Glutamatergic neuron (in vitro differentiated cells): ENCODE data around the gene C16orf78. TPM values are rescaled to one million over a fixed set of nuclear protein-coding genes. Genes with fewer than 3 reads are reported as not detected.

Experiments used
- DNase-seq: peaks from one replicate; pipeline ENCODE4 v3.0.0; 2022
- H3K27ac Mint-ChIP-seq: one replicate; pipeline ENCODE4 v1.8.0; 2020; ENCODE audit warnings: mild to moderate bottlenecking, mixed read lengths, inconsistent platforms; ENCODE audit not compliant: unreplicated experiment
- H3K27me3 Mint-ChIP-seq: one replicate; pipeline ENCODE4 v1.8.0; 2020; ENCODE audit warnings: mild to moderate bottlenecking, moderate library complexity, mixed read lengths, inconsistent platforms; ENCODE audit not compliant: unreplicated experiment
- H3K36me3 Mint-ChIP-seq: one replicate; pipeline ENCODE4 v1.8.0; 2020; ENCODE audit warnings: mild to moderate bottlenecking, mixed read lengths, inconsistent platforms; ENCODE audit not compliant: unreplicated experiment
- H3K4me1 Mint-ChIP-seq: one replicate; pipeline ENCODE4 v1.8.0; 2020; ENCODE audit warnings: mild to moderate bottlenecking, low read depth, mixed read lengths, inconsistent platforms; ENCODE audit not compliant: unreplicated experiment
- H3K4me3 Mint-ChIP-seq: one replicate; pipeline ENCODE4 v1.8.0; 2020; ENCODE audit warnings: mild to moderate bottlenecking, mixed read lengths, inconsistent platforms; ENCODE audit not compliant: unreplicated experiment
- H3K9me3 Mint-ChIP-seq: one replicate; pipeline ENCODE4 v1.8.0; 2020; ENCODE audit warnings: mild to moderate bottlenecking, moderate library complexity, mixed read lengths, inconsistent platforms; ENCODE audit not compliant: unreplicated experiment
- CTCF ChIP-seq: fragments of 200-600 bp; sonication (generic); IDR thresholded peaks from one replicate; pipeline ENCODE4 v1.5.0; 2021; ENCODE audit not compliant: partially characterized antibody, unreplicated experiment
- total RNA-seq: library from RNA; stranded (reverse); fragmentation: NEBNext Ultra II Directional; extraction: Animal tissue kit (Norgen Biotek cat#: 25700); gene quantifications from one replicate; pipeline ENCODE4 v1.2.1, GENCODE V29; 2021; ENCODE audit not compliant: unreplicated experiment

C16orf78 gene
- total RNA-seq, 1 donor from 2014 or later: not detected

- no peak for TF ChIP-seq CTCF
- no peak for DNase-seq
- H3K27me3 Mint-ChIP-seq: peaks cover 5% of the 10 kb centered on the region
- peaks cover 15% of the 10 kb centered on the region for H3K4me1 Mint-ChIP-seq
- peaks cover 10% of the 10 kb centered on the region for H3K9me3 Mint-ChIP-seq
- no peak overlapping the region for H3K27ac Mint-ChIP-seq
- no peak overlapping the region for H3K4me3 Mint-ChIP-seq
- H3K36me3 Mint-ChIP-seq: no peaks in the 10 kb centered on the region
Measured at GRCh38 chr16:49338611-49339265, 34.9 kb upstream of the C16orf78 start.

DNA sequence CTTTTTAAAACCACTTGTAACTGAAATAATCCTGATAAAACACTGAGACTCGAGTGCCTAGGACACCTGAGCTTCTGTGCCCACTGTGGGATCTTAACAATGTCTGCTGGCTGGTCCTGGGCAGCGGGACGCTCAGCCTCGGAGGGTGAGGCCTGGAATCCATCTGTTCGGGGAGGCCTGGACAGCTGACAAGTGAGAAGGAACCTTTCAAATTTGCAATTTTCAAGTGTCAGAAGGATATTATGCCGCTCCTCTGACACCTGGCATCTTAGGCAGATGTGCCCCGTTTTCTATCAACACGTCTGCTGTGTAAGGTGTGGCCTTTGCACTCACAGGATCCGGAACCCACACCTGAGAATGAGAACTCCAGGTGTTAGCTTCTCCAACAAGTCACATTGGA is 33.1 kb upstream of the C16orf78 start:
- no peak for DNase-seq
- Mint-ChIP-seq H3K4me1 (peaks cover 15% of the 10 kb centered on the region), H3K4me3 (no peak overlapping the region), H3K27me3 (peaks cover 4% of the 10 kb centered on the region), H3K9me3 (peaks cover 11% of the 10 kb centered on the region), H3K36me3 (no peaks in the 10 kb centered on the region), H3K27ac (no peak overlapping the region)
- no peak for TF ChIP-seq CTCF

- Mint-ChIP-seq H3K4me1 (peaks cover 15% of the 10 kb centered on the region), H3K27me3 (peaks cover 9% of the 10 kb centered on the region), H3K27ac (no peak overlapping the region), H3K9me3 (peaks cover 9% of the 10 kb centered on the region), H3K36me3 (no peaks in the 10 kb centered on the region), H3K4me3 (no peak overlapping the region)
- no peak for TF ChIP-seq CTCF
- no peak for DNase-seq
Measured at GRCh38 chr16:49341706-49342105, 31.9 kb upstream of the C16orf78 start.

DNA sequence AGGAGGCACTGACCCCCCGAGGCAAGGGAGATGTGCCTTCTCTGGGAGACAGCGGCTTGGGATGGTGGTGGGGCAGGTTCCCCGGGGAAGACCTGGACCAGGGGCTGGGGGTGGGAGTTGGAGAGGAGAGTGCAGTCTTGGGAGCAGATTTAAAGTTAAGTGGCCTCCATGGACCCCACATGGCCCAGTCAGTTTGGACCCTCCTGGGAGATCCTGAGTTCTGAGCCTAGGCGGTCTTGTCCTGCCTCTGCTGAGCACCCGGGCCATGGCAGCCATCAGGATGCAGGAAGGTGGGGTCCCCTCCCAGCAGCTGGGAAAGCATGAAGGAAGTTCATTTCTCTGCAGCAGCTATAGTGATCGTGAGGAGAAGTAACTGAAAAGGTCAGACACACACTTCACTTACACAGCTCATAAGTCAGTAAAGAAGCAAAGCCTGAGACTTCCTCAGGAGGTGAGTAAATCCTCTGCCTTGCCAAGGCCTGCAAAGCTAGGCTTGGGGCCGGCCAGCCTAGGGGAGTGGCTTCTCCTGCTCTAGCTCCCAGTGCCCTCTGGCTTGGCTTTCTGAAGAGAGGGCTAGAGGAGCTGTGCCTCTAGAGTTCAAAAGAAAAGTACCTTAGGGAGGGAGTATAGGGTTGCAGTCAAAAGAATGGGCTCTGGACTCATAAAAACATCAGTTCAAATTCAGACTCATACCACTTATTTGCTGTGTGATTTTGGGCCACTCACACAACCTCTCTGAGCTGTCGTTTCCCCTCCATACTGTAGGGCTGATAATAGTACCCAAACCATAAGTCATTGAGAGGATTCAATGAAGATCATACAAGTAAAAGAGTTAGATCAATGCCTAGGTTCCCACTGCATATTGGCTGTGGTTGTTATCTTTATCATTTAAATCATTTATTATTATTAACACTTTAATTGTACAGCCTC is 31.0 kb upstream of the C16orf78 start:
- Mint-ChIP-seq H3K36me3 (no peaks in the 10 kb centered on the region), H3K9me3 (peaks cover 9% of the 10 kb centered on the region), H3K27me3 (peaks cover 11% of the 10 kb centered on the region), H3K4me3 (no peak overlapping the region), H3K27ac (no peak overlapping the region), H3K4me1 (peaks cover 12% of the 10 kb centered on the region)
- no peak for TF ChIP-seq CTCF
- DNase-seq: no peak

GRCh38 chr16:49343291-49343690 is 30.3 kb upstream of the C16orf78 start:
- H3K9me3 Mint-ChIP-seq: peaks cover 9% of the 10 kb centered on the region
- no peak for TF ChIP-seq CTCF
- no peaks in the 10 kb centered on the region for H3K36me3 Mint-ChIP-seq
- H3K27ac Mint-ChIP-seq: no peak overlapping the region
- H3K4me1 Mint-ChIP-seq: peaks cover 9% of the 10 kb centered on the region
- peaks cover 11% of the 10 kb centered on the region for H3K27me3 Mint-ChIP-seq
- no peak overlapping the region for H3K4me3 Mint-ChIP-seq
- DNase-seq: no peak
